Nephron progenitor cell (in vitro differentiated cells): ENCODE results near the gene MRGPRF.
A peak's percentile ranks its signal among the peaks of the same experiment; 100 is the strongest.

Experiments used
- DNase-seq: peaks from one replicate; pipeline ENCODE4 v3.0.0; 2021
- H3K27ac Mint-ChIP-seq: 2 replicates; pipeline ENCODE4 v1.8.0; 2021; ENCODE audit warnings: mild to moderate bottlenecking, moderate library complexity, mixed read lengths
- H3K27me3 Mint-ChIP-seq: 2 replicates; pipeline ENCODE4 v1.8.0; 2021; ENCODE audit warnings: mild to moderate bottlenecking, low read depth, mixed read lengths; ENCODE audit not compliant: poor library complexity
- H3K36me3 Mint-ChIP-seq: 2 replicates; pipeline ENCODE4 v1.8.0; 2021; ENCODE audit warnings: low read depth, mixed read lengths
- H3K4me1 Mint-ChIP-seq: 2 replicates; pipeline ENCODE4 v1.8.0; 2021; ENCODE audit warnings: mixed read lengths
- H3K4me3 Mint-ChIP-seq: 2 replicates; pipeline ENCODE4 v1.8.0; 2021; ENCODE audit warnings: mild to moderate bottlenecking, moderate library complexity, mixed read lengths
- H3K9me3 Mint-ChIP-seq: 2 replicates; pipeline ENCODE4 v1.8.0; 2021; ENCODE audit warnings: mild to moderate bottlenecking, moderate library complexity, mixed read lengths
- CTCF ChIP-seq: fragments of 200-600 bp; sonication (generic); IDR thresholded peaks from 2 replicates; pipeline ENCODE4 v1.5.0; 2021; ENCODE audit warnings: antibody characterized with exemption

Gene MRGPRF

GRCh38 chr11:68997124-68997994 lies 15.7 kb downstream of the MRGPRF start:
- TF ChIP-seq CTCF: no peak
- Mint-ChIP-seq H3K27me3 (peaks cover 14% of the 10 kb centered on the region), H3K27ac (peak overlapping the region; percentile 56), H3K36me3 (no peaks in the 10 kb centered on the region), H3K4me3 (no peak overlapping the region), H3K4me1 (peaks cover 40% of the 10 kb centered on the region), H3K9me3 (no peaks in the 10 kb centered on the region)
- no peak for DNase-seq

- TF ChIP-seq CTCF: no peak
- Mint-ChIP-seq H3K9me3 (no peaks in the 10 kb centered on the region), H3K4me3 (no peak overlapping the region), H3K4me1 (peaks cover 40% of the 10 kb centered on the region), H3K27me3 (peaks cover 19% of the 10 kb centered on the region), H3K27ac (no peak overlapping the region), H3K36me3 (no peaks in the 10 kb centered on the region)
- DNase-seq: no peak
Measured at GRCh38 chr11:68996376-68997123, 16.5 kb downstream of the MRGPRF start.

GRCh38 chr11:68994894-68995285 lies 18.2 kb downstream of the MRGPRF start:
- no peak overlapping the region for H3K27ac Mint-ChIP-seq
- H3K4me1 Mint-ChIP-seq: peaks cover 30% of the 10 kb centered on the region
- no peak for TF ChIP-seq CTCF
- H3K9me3 Mint-ChIP-seq: no peaks in the 10 kb centered on the region
- H3K27me3 Mint-ChIP-seq: peaks cover 12% of the 10 kb centered on the region
- no peak for DNase-seq
- no peak overlapping the region for H3K4me3 Mint-ChIP-seq
- H3K36me3 Mint-ChIP-seq: no peaks in the 10 kb centered on the region

- Mint-ChIP-seq H3K4me1 (peaks cover 28% of the 10 kb centered on the region), H3K36me3 (no peaks in the 10 kb centered on the region), H3K4me3 (no peak overlapping the region), H3K27ac (no peak overlapping the region), H3K9me3 (no peaks in the 10 kb centered on the region), H3K27me3 (peaks cover 16% of the 10 kb centered on the region)
- no peak for TF ChIP-seq CTCF
- DNase-seq: no peak
Measured at GRCh38 chr11:68994161-68994893, 18.7 kb downstream of the MRGPRF start.

- Mint-ChIP-seq H3K4me1 (peaks cover 20% of the 10 kb centered on the region), H3K27ac (no peak overlapping the region), H3K27me3 (peaks cover 16% of the 10 kb centered on the region), H3K4me3 (no peak overlapping the region), H3K36me3 (no peaks in the 10 kb centered on the region), H3K9me3 (no peaks in the 10 kb centered on the region)
- no peak for DNase-seq
- no peak for TF ChIP-seq CTCF
Measured at GRCh38 chr11:68993546-68993945, 19.5 kb downstream of the MRGPRF start.
